ENCODE measurements around the gene ACP7.

- no peak for TF ChIP-seq EZH2 (IDR thresholded peaks at IDR 0.05; ENCODE audit: borderline replicate concordance, low read length)
- TF ChIP-seq CTCF (IDR thresholded peaks at IDR 0.05; ENCODE audit: low read length), result no peak
These were observed 13.1 kb downstream of the ACP7 start for GRCh38 chr19:39097299-39097698.

All from OCI-LY1 (cell line).